Stimulated activated CD8-positive, alpha-beta memory T cell treated with anti-CD3 and anti-CD28 coated beads, Interleukin-2, amount 100 ng/mL, for 48 hours (primary cell): Measurements from ENCODE around the gene IQGAP1.
"Not testable (repeated sequence)": the region's sequence is repeated elsewhere in the genome, so short reads cannot be mapped to it uniquely, and the experiment has no call there.

Experiments used
- DNase-seq, 2 donors: peaks; one replicate each; pipeline ENCODE4 v3.0.0-alpha.2; 2020; ENCODE audit warnings: low read depth in 2 of 2

The IQGAP1 gene

DNA sequence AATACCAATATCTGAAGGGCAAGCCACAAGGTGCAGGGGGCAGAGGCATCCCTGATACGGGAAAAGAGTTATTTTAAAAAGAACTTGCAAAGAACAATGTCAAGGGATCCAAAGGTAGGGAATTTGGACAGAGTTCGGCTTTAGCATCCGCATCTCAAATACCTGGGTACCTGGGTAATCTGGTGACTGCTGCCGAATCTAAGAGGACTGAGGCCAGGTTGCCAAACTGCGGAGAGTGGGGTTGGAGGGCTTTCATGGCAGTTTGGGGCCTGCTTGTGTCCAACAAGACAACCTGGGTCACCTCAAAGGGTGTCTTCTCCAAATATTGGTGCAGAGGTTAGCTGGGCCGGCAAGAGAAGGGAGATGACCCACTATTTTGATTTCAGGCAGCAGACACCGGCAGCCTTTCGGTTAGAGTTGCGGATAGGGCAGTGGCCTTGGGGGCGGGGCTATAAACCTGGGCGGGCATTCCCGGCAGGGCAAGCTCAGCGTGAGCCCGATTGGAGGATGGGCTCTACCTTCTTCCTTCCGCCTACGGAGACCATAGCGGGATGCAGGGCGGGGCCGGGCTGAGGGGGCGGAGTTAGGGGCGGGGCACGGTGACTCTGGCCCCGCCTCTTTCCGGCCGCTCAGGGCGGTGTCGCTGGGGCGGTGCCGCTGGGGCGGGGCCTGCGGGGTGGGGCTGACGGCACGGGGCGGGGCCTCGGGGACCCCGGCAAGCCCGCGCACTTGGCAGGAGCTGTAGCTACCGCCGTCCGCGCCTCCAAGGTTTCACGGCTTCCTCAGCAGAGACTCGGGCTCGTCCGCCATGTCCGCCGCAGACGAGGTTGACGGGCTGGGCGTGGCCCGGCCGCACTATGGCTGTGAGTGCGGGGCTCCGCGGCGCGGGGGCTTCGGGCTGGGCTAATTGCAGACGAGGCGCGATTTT is at the start of gene IQGAP1:
Gene IQGAP1 (plus strand): TSS at position 709 of the 928 bp plus-strand sequence. CDS start 100 bp downstream, at position 809.
- peak; percentile 95 to 99 for DNase-seq

DNA sequence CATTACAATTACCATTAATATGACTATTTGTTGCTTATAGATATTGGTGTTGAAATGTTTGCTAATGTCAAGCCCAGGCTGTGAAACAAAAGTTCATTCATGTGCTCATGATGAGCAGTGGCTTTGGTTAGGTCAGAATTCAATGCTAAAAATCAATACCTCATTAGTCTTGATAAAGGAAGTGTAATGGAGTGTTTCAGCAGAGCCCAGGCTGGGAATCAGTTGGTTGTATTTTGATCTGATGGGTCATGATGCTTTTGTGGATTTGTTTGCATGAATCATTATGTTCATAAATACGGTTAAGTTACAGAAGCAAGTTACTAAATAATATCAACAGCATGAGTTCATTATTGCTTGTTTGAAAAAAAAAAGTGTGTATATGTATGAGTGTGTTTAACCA is 49.5 kb upstream of the IQGAP1 start:
- DNase-seq: no peak

DNA sequence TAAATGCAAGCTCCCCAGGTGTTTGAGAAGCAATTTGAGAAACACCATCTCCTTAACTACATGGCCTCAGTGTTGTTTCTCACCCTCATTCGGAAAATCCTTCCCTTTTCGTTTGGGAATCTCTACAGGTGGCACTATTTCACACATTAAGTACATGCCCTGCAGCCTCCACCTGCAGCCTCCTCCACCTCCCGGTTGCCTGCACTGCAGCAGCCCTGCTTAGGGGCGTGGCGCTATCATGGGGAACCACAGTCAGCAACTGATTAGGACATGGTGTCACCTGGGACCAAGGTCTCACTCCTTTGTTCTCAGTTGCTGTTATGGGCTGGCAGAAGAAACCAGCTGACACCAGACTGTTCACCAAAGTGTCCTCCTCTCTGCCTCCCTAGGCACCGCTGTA is 47.7 kb upstream of the IQGAP1 start:
- DNase-seq: no peak

DNA sequence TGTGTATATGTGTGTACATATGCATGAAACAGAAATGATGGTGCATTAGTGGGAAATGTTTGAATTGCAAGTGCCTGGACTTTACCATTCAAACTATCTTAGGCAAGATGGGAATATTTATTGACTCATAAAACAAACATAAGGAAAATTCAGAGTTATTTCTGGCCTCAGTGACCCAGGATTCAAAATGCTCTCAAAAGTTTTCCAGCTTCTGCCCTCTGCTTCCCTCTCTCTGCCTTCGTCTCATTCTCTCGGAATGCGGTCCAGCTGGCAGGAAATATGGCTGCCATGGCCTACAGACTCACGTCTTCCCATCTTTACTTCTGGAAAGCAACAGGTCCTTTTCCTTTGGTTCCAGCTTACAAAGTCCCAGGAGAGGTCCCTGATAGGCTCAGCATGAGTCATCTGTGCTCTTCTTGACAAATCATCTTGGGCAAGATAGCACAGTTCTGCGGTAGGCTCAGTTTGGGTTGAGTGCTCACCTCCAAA is 44.7 kb upstream of the IQGAP1 start:
- no peak for DNase-seq

GRCh38 chr15:90344662-90345061 is 43.4 kb upstream of the IQGAP1 start:
- no peak for DNase-seq

- DNase-seq: no peak
Observed at GRCh38 chr15:90345857-90346256, 42.2 kb upstream of the IQGAP1 start.

DNA sequence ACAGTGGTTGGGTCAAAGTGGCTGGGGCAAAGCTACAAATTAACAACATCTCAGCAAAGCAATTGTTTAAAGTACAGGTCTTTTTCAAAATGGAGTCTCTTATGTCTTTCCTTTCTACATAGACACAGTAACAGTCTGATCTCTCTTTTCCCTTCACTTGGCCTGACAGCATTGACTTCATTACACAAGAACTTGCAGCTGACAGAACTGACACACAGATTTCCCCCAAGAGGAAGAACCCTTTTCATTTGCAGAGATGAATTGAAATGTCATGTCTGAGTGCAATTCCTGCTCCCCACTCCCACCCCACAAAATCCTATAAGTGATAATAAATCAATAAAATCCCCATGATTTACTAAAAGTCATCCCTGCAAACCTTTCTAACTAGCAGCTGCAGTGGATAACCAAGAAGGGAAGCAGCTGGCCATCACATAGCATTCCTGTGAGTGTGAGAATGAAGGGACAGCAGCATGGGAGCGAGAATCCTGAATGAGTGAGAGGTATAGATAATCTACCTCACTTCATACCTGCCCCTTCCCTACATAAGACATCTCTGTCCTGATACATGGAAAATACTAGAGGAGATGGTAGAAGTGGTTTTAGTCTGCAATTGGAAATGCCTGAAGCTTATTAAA is 40.5 kb upstream of the IQGAP1 start:
- not testable (repeated sequence) for DNase-seq

DNA sequence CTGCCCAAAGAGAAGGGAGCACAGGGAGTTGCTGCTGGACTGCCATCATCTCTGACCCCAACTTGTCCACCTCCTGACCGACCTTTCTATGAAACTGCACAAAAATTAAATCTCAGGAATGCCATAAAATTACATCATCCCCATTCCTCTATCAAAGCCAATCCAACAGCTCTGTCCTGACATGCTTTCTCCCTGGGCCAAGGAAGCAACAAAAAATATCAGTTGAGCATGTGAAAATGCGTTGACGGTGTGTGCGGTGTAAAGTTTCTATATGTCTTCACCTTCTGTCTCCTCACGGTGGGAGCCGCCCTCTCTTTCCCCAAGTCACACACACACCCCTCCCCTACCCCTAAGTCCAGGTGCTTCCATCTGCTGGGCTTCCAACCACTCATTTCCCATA is 39.6 kb upstream of the IQGAP1 start:
- DNase-seq: no peak

DNA sequence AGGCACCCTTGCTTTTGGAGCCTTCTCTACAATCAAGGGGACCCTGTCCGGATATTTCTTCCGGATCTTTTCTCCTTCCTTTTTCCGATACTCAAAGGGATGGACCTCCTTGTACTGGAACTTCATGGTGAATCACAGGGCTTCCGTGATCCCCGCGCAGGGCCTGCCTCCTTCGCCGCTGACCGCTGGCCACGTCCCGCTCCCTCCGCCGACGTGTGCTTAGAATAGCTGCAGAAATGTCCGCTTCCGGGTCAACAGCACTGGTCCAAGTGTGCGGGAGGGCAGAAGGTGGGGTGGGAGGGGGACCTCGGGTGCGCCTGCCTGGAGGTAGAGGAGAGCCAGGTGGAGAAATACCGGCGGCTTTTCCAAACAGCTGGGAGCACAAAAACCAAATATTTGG is 39.0 kb upstream of the IQGAP1 start:
- DNase-seq: no peak

DNA sequence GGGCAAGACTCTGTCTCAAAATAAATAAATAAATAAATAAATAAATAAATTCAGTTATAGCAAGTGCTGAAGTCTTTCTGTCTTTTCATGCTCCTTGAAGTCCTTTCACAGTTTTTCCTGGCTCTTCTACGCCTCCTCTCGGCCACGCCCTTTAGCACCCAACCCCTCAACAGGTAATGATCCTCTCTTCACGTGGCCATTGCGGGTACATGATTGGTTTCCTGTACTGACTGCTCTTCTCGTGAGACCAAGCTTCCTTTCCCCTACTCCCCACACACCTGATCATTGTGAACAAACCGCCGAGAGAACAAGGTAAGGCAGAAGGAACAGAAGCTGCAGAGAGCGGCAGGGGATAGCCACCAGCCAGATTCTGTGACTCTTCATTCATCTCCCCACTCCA is 38.2 kb upstream of the IQGAP1 start:
- DNase-seq: no peak

- no peak for DNase-seq
Observed at GRCh38 chr15:90351479-90352106, 36.4 kb upstream of the IQGAP1 start.

GRCh38 chr15:90352107-90352893 is 35.7 kb upstream of the IQGAP1 start, which contains the start of gene ZNF774:
Gene ZNF774, plus strand, starts transcription at chr15:90352284. Its CDS starts 2,377 bp downstream, at chr15:90354661.
- DNase-seq: peak; percentile 84 to 85

DNA sequence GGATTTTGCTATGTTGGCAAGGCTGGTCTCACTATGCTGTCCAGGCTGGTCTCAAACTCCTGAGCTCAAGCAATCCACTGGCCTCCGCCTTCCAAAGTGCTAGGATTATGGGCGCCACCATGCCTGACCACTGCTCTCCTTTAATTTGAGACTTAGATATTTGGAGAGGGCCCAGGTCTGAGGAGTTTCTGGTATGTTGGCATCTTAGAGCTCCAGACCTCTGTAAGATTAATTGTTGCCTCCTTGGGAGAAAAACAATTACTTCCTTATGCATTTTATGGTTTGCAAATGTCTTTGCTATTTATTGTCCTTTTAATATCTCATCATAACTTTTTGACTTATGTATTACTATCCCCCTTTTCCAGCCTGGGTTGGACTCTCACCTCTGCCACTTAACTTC is 33.1 kb upstream of the IQGAP1 start:
- DNase-seq: no peak

- no peak for DNase-seq
Observed at GRCh38 chr15:90358124-90359033, 29.7 kb upstream of the IQGAP1 start.

DNA sequence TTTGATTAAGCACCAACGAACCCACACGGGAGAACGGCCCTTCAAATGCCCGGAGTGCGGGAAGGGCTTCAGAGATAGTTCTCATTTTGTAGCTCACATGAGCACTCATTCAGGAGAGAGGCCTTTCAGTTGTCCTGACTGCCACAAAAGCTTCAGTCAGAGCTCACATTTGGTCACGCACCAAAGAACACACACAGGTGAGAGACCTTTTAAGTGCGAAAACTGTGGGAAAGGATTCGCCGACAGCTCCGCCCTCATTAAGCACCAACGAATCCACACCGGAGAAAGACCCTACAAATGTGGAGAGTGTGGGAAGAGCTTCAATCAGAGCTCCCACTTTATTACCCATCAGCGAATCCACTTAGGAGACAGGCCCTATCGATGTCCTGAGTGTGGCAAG is 27.3 kb upstream of the IQGAP1 start:
- DNase-seq: no peak

DNA sequence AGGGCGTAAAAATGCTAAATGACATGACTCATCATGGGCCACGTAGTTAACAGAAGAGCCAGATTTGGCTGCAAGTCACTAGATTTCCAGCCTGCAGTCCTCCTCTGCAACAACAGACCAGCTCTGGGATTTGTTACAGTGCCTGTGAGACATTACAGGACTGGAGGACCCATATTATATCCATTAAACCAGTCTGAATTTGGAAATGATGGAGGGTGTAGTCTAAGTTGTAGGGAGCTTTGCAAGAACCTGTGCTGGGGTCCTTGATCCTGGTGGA is 25.2 kb upstream of the IQGAP1 start:
- no peak for DNase-seq

- DNase-seq: no peak
Observed at GRCh38 chr15:90364251-90364650, 23.8 kb upstream of the IQGAP1 start.

GRCh38 chr15:90365414-90366055 is 22.5 kb upstream of the IQGAP1 start:
- no peak for DNase-seq

DNA sequence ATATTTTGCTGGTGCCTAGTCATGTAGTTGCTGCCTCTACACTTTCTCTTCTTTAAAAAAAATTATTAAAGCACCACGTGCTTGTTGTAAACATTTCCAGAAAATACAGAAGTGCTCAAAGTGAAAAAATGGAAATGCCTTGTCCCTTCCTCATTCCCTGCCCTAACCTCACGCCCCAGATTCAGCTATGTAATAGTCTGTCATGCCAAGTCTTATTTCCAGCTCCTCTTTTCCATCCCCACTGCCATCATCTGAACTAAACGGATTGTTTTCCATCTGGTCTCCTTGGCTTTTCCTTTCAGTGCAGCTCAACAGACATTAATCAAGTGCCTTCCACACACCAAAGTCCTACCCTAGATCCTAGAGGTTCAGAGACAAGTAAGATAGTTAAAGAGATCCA is 20.5 kb upstream of the IQGAP1 start:
- no peak for DNase-seq

GRCh38 chr15:90375071-90375470 is 13.0 kb upstream of the IQGAP1 start:
- DNase-seq: no peak
